Posterior vena cava (tissue), 2 donors: Measurements from ENCODE around the gene C1RL. TPM values are rescaled to one million over a fixed set of nuclear protein-coding genes. Genes with fewer than 3 reads are reported as not detected.

Experiments used
- DNase-seq: peaks from one replicate; pipeline ENCODE4 v3.0.0-alpha.2; 2020; ENCODE audit warnings: low spot score
- intact Hi-C, 2 donors: fragments of 100-400 bp; cut with DNase I; formaldehyde crosslinking; loops; one replicate each; pipeline versions ENCODE4 v1.14.1 to v1.14.2; 2022 to 2023
- long read RNA-seq, 2 donors: library from polyadenylated mRNA; unstranded; transcript quantifications; one replicate each; pipeline ENCODE4 v2.0.0, GENCODE V29; 2020 to 2021
- total RNA-seq, 2 donors: library from RNA; stranded (reverse); fragmentation: NEBNext Ultra II Directional; extraction: Animal tissue kit (Norgen Biotek cat#: 25700); gene quantifications; one replicate each; pipeline ENCODE4 v1.2.1, GENCODE V29; 2021
- donor health status: DM: yes; HTN: yes; CAD: no.
- donor health status: DM: yes; HTN: yes; CAD: no.

The C1RL gene
- 100 to 1,000 TPM in 1 of 2 donors, 10 to 100 TPM in 1; 79.5 to 122 TPM for total RNA-seq
- long read RNA-seq, donor 1, partial matches to known transcripts: 0 of 16 reads
- long read RNA-seq, donor 1, other reads (novel, unspliced or antisense): 15 of 16 reads
- long read RNA-seq, donor 2, partial matches to known transcripts: 0 of 17 reads
- long read RNA-seq, donor 2, other reads (novel, unspliced or antisense): 11 of 17 reads

DNA sequence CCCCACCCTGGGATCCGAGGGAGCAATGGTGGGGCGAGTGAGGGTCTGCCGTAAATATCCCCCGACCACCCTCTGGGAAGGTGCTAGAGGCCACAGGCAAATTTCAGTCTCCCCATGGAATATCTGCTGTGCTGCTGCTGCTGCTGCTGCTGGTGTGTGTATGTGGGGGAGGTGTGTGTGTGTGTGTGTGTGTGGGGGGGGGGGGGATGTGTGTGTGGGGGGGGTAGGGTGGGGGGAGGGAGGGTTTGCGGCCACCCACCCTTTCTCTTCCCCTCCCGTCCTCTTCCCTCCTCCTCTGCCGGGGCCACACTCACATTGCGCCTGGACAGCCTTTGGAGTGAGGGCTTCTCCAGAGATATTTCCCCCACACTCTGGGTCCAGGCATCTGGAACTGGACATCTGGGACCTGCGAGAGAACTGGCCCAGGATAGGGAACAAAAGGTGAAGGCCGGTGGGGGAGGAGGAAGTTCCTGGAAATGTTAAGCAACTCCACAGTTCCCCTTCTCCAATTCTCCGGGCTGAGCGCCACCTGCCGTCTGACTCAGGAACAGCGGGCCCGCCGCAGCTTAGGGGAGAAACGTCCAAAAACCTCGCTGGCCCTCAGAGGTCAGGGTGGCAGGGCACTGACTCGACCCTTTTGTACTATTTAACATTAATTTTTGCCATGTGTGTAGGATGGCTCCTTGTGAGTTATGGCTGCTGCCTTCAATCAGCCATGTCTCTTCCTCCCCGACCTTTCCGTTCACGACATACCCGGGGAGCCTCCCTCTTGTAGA lies at the start of gene C1RL:
Gene C1RL (minus strand): TSS at position 419 of the 776 bp plus-strand sequence. CDS start 34 bp downstream, at position 385.
- intact Hi-C loops: loop anchor here (1.0 to 5.0 kb wide), 2 partner anchors 17 to 442 kb away; partner anchors contain the start of gene C1R (in 1 of the 2)
- DNase-seq: peak; percentile 98

DNA sequence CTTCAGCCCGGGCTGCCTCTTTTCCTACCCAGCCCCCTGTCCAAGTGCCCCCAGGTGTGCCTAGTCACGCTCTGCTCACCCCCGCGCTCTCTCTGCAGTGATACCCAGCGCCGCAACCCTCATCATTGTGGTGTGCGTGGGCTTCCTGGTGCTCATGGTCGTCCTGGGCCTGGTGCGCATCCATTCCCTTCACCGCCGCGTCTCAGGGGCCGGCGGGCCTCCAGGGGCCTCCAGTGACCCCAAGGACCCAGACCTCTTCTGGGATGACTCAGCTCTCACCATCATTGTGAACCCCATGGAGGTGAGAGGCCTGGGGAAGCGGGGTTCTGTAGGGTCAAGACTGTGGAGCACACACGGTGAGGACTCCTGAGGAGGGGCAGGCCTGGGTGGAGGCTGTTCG lies 48.4 kb upstream of the C1RL start:
- no peak for DNase-seq
- intact Hi-C loops: no loop called here

GRCh38 chr12:7156259-7157197 lies 47.5 kb upstream of the C1RL start:
- DNase-seq: no peak
- intact Hi-C loops: no loop called here

DNA sequence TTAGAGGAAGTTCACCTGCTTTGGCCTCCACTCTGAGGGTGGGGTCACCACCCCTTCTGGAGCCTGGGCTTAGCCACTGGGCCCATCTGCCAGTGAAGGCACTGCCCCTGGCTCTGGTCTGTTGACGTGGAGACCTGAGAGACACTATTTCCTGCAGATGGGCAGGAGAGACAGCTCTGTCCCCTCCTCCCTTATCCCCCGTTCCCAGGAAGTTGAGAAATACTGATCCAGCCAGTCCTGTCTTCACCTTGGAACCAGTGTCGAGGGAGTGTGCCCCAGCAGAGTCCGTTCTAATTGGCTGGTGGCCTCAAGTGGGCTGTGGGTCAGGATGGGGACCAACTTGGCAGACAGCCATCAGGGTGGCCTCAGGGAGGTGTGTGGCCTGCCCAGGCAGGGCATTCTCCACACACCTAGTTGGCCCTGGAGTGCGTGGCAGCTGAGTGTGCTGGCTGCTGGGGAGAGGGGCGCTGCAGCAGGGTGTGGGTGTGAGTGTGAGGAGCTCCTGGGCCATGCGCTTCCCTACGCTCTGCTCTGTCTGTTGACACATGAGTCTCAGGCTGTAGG lies 46.5 kb upstream of the C1RL start:
- intact Hi-C loops: no loop called here
- no peak for DNase-seq

GRCh38 chr12:7154901-7155470 lies 46.0 kb upstream of the C1RL start:
- intact Hi-C loops: no loop called here
- DNase-seq: no peak

DNA sequence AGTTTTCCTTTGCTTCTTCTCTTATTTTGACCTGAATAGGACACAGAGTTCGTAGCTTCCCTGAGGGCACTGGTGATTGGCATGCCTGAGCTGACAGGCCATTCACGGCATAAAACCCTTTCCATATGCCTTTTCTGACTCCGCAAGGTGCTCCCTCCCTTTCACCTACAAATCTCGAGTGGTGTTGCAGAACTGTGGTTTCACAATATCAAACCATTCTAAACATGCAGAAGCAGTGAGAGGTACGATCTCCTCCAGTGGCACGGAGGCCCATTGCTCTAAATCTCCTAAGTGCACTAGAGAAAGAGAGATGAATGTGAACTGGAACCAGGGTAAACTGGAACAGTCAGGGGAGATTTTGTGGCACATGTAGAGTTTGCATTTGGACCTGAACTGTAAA lies 45.0 kb upstream of the C1RL start:
- DNase-seq: peak; percentile 22
- intact Hi-C loops: no loop called here

GRCh38 chr12:7152818-7153217 lies 43.8 kb upstream of the C1RL start:
- peak; percentile 10 for DNase-seq
- intact Hi-C loops: no loop called here

DNA sequence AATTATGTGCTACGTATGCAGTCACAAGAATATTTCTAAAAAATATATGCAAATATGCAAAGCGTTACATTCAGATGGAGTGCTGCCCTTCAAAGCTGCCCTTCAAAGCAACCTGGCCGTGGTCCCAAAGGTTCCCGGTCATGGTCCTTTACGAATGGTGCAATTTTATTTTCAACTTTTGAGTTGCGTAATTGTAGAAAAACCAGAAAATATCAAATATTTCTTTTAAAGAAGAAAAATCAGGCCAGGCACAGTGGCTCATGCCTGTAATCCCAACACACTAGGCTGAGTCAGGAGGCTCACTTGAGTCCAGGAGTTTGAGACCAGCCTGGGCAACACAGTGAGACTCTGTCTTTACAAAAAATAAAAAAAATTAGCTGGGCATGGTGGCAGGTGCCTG lies 42.5 kb upstream of the C1RL start:
- no peak for DNase-seq
- intact Hi-C loops: no loop called here

- DNase-seq: peak; percentile 66
- intact Hi-C loops: no loop called here
Observed at GRCh38 chr12:7150841-7151240, 41.8 kb upstream of the C1RL start.

- intact Hi-C loops: no loop called here
- peak; percentile 72 for DNase-seq
Observed at GRCh38 chr12:7150356-7150755, 41.3 kb upstream of the C1RL start.

DNA sequence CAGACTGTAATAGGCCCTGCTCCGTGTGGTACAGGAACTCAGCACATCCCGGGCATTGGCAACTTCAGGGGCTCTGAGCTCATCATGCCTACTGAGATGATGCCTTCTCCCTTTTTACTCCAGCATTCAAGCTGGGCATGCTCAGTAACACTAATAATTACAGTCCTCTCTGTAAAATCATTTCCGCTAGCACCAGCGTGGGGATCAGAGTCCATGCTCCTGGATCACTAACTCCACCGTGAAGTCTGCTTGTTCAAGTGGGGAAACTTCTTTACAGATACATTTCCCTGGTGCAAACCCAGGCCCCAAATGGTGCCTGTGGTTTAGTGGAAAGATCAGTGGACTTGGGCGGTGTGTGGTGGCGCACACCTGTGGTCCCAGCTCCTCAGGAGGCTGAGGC lies 37.9 kb upstream of the C1RL start:
- intact Hi-C loops: no loop called here
- DNase-seq: no peak

DNA sequence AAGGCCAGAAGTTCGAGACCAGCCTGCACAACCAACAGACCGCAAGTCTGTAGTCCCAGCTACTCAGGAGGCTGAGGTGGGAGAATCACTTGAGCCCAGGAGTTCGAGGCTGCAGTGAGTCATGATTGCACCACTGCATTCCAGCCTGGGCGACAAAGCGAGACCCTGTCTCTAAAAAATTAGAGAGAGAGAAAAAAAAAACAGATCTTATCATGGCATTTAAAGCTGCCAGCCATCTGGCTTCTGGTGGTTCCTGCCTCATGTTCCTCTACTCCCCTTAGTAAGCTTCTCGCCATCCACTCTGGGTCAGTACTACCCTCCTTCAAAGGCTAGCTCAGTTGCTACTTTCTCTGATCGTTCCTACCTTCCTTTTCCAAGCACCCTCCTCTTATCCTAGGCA lies 37.2 kb upstream of the C1RL start:
- peak; percentile 30 for DNase-seq
- intact Hi-C loops: no loop called here

DNA sequence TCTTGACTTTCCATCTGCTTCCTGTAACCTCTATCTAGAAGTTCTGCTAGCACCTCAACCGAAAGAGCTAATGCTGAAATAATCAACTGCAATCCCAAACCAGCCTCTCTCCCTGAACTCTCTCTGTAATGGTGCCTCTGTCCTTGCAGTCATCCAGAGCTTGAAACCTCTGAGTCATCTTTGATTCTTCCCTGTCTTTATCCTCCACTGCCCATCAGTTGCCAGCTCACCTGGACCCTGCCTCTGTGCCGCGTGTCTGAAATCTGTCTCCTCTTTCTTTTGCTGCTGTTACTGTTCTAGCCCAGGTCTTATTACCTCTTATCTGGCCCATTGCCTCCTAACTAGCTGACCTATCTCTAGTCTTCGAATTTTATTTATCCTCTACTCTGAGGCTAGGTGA lies 36.7 kb upstream of the C1RL start:
- no peak for DNase-seq
- intact Hi-C loops: no loop called here

DNA sequence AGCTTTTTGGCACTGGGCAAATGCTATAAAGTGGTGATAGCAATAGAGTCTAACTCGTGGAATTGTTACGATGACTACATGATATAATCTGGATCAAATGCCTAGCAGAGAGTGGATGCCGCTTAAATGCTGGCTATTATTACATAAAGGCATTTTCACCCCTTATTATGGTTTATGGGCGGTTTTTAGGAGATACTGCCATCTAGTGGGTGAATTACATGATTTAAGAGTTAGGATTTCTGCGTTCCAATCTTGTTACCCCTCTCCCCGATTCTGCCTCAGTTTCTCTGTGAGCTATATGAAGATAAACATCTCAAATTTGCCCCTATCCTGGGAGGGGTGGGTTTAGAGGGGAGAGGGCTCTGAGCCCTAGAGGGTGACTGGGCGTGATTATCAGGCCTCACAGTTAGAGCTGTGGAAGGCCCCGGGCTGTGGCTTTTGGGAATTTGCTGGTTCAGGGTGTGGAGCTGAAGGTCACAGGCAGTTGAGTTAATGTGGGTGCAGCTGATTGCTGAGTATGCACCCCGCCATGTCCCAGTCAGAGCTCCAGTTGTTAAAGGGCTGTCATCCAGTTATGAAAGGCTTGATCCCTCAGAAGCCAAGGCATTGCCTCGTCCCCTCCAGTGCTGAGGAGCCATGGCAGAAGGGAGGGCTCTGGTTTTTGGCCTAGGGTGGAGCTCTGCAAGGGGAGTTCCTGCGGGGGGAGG lies 35.6 kb upstream of the C1RL start:
- intact Hi-C loops: no loop called here
- DNase-seq: peak; percentile 82

GRCh38 chr12:7143564-7143963 lies 34.5 kb upstream of the C1RL start:
- DNase-seq: no peak
- intact Hi-C loops: no loop called here

DNA sequence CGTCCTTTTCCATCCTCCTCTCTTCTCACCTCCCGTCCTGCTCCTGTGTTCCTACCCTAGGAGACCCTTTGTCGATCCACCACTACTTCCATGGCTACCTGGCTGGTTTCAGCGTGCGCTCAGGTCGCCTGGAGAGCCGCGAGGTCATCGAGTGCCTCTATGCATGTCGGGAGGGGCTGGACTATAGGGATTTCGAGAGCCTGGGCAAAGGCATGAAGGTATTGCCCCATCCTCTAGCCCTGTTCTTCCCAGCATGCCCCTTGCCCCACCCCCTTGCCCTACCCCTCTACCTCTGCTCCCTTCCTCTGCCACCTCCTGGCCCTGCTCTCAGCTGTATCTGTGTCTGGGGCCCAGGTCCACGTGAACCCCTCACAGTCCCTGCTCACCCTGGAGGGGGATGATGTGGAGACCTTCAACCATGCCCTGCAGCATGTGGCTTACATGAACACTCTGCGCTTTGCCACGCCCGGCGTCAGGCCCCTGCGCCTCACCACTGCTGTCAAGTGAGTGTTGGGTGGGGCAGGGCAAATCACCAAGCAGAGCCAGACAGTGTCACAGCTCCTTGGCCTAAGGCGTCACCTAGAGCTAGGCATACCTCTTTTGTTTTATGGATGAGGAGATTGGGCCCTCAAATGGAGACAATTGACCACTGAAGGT lies 33.9 kb upstream of the C1RL start:
- intact Hi-C loops: no loop called here
- peak; percentile 49 for DNase-seq

DNA sequence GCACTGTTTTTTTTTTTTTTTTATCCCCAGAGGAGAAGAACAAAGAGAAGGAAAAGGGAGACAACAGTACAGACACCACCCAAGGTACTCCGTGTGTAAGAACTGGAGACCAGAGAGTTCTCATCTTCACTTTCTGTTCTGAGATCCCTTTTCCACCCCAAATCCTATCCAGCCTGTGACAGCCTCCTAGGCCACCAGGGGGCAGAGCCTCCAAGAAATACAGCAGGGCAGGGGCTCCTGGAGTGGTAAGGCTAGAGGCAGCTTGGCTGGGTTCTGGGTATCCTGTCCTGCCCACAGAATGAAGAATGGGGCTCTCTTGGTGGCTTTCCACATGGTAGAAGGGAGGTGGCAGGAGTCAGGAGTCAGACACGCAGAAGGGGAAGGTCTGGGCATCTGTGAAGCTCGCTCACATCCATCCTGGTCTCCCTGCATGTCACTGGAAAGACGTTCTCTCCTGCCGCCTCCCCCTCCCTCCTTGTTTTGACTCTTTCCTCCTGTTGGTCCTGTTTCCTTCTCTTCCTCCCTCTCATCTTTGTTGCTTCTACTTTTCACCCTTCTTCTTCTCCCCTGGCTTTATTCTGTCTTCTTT lies 33.1 kb upstream of the C1RL start:
- peak; percentile 80 for DNase-seq
- intact Hi-C loops: no loop called here
